Measurements from ENCODE around the gene TRIM67.
"Not testable (repeated sequence)": the region's sequence is repeated elsewhere in the genome, so short reads cannot be mapped to it uniquely, and the experiment has no call there.

The TRIM67 gene
- 0 reads per million in 2 donors for total RNA-seq

DNA sequence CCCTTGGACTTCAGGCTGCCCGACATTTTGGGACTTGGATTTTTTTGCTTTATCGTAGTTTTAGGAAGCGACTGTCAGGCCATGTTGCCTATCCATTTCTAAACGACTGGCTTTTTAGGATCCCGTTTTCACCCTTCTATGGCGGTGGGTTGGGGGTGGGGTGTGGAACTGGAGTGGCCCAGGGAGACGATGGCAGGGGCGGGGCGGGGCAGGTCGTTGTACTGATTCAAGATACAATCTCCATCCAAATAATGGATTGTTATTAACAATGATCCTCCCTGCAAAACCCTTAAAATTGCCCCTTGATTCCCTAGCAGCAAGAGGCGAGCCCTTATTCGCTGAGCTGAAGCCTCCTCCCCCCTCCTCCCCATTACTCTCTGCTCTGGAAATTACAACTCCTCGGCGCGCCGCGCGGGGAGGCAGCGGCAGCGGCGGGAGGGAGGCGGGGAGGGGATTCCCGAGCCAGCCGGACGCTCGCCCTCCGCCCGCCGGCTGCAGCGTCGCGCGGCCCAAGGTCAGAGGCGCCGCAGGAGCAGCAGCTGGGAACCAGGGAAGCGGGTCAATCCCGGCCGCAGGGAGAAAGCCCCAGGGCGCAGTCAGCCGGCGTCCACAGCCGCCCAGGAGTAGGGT is at the start of gene TRIM67:
TSS of gene TRIM67 (plus strand) at position 392 of the 630 bp plus-strand sequence. CDS start 912 bp downstream, outside the sequence.
- DNase-seq, result no peak

DNA sequence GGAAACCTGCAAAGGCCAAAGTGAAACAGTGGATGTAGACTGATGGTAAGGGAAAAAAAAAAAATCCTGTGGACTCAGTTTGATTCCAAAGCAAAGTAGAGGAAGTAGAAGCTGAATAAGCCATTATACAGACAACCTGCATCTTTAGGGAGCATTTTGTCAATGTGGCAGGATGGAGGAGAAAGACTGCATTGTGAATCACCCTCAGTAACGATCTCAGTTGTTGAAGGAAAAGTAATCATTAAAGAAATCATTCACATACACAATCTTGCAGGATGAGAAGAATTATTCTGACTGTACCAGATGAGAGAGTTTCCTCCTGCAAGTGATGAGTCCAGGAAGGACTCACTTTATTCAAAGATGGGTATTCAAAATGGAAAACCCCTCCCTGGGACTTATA is 45.1 kb upstream of the TRIM67 start:
- DNase-seq, result no peak

DNA sequence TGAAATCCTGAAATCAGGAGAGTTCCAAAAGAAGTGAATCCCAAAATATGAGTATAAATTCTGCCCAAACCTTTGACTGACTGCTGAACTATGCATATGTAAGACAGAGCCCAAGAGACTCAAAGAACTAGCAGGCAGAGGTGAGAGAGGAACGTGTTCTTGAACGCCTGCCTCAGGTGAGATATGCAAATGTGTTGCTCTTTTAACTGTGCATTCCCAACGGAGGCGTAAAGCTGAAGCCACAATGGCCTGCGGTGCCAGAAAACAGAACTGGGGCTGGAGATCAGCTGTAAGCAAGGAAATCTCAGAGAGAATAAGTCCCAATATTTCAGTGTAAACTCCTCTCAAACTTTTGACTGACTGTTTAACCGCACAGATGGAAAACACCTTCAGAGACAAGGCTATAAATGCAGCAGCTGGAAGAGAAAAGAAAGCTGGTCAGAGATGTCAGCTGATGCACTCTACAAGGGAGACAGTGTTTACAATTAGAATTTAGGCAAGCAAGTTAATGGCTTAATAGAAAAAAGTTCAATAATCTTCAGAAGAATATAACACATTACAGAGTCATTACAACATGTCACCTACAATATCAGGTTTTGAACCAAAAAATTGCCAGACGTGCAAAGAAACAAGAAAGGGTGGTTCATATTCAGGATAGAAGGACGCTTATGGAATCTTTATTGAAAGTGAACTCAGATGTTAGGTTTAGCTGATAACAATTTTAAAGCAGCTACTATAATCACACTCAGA is 43.0 kb upstream of the TRIM67 start:
- DNase-seq, result no peak

DNA sequence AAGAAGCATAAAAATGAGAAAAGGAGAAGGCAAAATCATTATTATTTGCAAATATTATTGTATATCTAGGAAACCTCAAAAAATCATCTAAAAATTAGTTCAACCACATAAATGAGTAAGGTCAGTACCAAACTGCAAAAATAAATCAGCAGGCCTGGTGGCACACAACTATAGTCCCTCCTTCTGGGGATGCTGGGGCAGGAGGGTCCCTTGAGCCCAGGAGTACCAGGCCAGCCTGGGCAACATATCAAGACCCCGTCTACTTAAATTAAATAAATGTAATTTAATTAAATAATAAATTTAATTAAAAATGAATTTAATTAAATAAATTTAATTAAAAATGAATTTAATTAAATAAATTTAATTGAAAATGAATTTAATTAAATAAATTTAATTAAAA is 40.3 kb upstream of the TRIM67 start:
- no peak for DNase-seq

DNA sequence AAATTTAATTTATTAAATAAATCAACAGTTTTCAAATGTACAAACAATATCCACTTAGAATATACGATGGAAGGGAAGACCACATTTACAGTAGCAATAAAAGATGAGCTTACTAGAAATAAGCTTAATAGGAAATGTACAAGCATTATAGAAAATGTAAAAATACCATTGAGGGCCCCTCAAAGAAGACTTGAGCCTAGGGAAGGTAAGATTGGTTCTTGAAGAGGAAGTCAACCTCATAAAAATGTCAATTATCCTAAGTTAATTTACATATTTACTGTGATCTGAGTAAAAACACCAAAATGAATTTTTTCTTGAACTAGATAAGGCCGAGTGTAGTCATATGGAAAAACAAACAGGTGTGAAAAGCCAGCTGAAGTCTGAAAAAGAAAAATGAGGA is 39.7 kb upstream of the TRIM67 start:
- DNase-seq, result no peak

DNA sequence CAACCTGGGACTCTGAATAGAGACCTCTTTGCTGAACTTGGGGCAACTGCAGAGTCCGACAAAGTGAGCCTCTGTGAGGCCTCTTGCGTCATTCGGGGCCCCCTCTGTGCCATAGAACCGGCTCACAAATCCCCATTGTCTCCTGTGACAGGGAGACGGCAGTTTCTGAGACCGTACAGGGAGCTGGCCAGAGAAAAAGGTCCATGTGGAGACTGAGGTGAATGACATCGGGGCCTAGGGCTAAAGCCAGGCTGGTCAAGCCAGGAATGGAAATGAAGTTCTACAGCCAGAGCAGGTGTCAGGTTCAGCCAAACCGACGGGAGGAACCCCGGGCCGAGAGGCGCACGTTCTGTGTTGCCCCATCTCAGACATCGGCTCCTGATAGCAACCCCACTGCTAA is 37.1 kb upstream of the TRIM67 start:
- no peak for DNase-seq

DNA sequence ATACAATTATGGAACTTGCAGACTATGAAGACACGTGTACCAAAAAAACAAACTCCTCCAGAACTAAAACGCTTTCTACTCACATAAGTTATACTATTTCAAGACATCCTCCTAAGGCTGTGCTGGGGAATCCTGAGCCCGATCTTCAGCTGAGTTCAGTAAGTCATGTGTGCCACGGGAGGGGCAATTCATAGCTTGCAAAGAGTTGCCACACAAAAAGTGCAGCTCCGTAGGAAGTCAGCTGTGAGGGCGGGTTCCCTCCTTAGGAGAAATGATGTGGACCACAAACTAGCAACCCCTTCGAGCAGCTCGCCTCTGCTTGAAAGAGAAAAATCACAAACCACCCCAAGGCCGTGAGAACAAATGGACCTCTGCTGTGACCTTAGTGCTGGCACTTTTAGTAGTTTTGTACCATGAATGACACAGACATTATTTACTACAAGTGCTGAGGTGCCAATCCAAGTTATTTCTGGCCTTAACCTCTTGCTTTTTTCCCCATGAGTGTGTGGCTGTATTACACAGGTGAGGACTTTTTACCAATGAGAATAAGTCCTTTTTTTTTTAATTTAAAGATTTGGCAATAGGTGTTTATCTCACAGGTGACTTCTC is 35.8 kb upstream of the TRIM67 start:
- DNase-seq, result no peak

DNA sequence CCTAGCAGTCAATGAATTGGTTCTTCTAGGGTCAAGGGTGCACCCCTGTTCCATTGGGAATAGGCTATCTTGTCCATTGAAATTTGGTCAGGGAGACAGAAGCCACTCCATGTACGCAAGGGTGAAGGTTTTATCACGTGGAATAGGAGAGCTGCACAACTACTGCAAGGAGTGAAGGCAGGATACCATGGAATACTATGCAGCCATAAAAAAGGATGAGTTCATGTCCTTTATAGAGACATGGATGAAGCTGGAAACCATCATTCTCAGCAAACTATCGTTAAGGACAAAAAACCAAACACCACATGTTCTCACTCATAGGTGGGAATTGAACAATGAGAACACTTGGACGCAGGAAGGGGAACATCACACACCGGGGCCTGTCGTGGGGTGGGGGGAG is 34.8 kb upstream of the TRIM67 start:
- DNase-seq, result not testable (repeated sequence)

DNA sequence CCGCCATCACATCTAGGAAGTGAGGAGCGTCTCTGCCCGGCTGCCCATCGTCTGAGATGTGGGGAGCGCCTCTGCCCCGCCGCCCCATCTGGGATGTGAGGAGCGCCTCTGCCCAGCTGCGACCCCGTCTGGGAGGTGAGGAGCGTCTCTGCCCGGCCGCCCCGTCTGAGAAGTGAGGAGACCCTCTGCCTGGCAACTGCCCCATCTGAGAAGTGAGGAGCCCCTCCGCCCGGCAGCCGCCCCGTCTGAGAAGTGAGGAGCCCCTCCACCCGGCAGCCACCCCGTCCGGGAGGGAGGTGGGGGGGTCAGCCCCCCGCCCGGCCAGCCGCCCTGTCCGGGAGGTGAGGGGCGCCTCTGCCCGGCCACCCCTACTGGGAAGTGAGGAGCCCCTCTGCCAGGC is 33.4 kb upstream of the TRIM67 start:
- not testable (repeated sequence) for DNase-seq

DNA sequence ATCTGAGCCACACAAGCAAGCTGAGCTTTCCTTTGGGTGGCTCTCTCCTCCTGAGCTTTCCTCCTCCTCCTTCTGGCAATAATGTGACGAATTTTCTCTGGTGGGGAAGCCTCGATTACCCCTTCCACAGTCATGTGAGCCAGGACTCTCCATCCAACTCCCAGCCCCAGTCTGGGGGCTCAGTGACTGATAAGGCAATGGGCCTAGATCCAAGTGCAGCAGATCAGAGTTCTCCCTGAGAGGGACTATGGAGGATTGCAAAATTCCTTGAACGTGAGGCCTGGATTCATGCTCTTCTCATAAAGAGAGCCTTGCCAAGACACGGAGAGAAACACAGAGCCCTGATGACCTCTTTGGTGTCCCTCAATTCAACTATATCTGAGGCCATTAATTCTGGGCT is 31.3 kb upstream of the TRIM67 start:
- no peak for DNase-seq

DNA sequence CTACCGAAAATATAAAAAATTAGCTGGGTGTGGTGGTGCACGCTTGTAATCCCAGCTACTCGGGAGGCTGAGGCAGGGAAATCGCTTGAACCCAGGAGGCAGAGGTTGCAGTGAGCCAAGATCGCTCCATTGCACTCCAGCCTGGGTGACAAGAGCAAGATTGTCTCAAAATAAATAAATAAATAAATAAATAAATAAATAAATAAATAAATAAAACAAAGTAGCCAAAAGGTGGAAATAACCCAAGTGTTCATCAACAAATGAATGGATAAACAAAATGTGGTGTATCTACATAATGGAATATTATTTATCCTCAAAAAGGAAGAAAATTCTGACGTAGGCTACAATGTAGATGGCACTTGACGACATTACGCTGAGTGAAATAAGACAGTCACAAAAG is 29.3 kb upstream of the TRIM67 start:
- DNase-seq, result not testable (repeated sequence)

DNA sequence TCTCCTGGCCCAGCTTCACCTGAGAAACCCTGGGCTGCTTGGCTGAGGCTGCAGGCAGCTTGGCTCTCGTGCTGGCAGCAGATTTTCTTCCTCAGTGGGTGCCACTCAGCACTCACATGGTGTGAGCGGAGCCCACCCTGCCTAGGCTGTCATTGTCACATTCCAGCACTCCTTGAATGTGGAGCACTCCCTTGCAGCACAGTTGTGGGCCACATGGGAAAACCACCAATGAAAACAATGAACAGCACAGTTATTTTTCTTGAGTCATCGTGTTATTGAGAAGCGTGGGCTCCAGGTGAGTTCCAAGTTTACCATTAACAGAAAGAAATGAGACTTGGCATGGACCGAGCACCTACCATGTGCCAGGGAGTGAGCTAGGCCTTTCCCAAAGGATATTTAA is 27.2 kb upstream of the TRIM67 start:
- DNase-seq, result no peak

DNA sequence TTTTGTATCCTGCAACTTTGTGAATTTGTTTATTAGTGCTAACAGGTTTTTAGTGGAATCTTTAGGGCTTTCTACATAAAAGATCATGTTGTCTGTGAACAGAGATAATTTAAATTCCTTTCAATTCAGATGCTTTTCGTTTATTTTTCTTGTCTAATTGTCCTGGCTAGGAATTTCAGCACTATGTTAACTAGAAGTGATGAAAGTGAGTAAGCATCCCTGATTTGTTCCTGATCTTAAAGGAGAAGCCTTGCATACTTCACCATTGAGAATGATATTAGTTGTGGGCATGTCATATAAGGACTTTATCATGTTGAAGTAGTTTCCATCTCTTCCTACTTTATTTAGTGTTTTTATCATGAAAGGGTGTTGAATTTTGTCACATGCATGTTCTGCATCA is 23.6 kb upstream of the TRIM67 start:
- no peak for DNase-seq

DNA sequence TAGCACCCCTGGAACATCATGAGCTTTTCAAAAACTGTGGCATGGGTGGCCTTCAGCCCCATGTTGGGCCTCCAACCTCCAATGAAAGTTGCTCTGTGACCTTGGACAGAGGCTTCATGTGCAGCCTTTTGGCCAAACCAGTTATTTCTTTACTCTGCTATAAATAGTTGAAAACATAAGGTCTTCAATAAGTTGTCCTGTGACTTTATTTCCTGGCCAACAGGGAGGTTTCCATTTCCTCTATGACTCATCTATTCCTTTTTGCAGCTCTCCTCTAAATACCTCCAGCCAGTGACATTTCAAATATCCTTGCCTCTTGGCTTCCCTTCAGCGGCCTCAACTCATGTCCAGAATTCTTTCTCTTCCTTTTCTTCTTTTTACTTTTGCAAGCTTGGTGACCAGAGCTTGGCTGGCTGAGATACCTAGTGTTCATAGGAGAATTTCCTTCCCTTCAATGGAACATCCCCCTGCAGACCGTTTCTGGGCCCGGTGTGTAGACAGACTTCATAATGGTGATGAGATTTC is 22.7 kb upstream of the TRIM67 start:
- DNase-seq, result no peak

DNA sequence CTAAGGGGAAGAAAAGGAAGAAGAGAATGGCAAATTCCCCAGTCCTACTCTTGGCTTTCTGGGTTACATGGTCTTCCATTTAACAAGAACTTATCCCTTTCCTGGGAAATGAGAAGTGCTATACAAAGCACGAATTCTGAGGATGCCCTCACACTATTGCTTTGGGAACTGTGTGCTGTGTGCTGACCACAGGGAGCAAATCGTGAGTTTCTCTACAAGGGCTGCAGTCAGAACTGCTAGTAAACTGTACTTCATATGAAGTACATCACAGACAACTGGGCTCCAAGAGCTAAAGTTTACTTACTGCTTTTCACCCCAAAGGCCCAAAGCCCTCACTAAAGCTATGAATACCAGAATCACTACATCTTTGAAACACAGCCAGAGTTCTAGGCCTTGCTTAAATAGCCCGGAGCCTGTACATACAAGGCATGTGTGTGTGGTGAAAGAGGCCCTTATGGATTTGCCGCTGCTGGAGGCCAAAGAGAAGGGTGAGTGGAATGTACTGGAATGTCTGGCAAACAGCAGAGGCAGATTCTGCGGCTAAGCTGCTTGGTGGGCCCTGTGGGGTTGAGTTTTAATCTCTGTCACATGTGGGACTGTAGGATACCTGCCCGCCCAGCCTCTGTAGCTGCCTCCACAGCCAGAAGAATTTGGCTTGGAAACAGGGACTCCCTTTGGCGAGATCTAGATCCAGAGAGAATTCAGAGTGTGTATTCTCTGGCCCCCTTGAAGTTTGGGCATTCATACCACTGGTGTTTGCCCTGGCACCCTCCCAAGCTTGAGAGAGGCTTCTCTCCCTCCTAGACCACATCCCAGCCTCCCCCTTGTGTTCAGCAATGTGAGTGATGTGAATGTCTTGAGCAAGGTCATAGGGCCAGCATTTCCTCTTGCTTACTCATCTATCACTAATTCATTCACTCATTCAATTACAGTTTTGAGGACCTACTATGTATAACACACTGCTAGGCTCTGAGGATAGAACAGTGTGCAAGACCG is 21.9 kb upstream of the TRIM67 start:
- no peak for DNase-seq

DNA sequence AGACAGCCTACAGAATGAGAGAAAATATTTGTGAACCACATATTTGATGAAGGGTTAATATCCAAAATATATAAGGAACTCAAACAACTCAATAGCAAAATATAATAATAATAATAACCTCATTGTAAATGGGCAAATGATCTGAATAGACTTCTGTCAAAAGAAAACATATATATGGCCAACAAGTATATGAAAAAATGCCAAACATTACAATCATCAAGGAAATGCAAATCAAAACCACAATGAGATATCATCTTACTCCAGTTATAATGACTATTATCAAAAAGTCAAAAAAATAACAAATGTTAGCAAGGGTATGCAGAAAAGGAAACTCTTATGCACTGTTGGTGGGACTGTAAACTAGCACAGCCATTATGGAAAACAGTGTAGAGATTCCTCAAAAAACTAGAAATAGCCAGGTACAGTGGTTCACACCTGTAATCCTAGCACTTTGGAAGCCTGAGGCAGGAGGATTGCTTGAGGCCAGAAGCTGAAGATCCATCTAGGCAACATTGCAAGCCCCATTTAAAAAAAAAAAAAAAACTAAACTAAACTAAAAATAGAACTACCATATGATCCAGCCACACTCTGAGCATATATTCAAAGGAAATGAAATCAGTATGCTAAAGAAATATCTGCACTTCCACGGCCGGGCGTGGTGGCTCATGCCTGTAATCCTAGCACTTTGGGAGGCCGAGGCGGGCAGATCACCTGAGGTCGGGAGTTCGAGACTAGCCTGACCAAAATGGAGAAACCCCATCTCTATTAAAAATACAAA is 17.3 kb upstream of the TRIM67 start:
- no peak for DNase-seq

DNA sequence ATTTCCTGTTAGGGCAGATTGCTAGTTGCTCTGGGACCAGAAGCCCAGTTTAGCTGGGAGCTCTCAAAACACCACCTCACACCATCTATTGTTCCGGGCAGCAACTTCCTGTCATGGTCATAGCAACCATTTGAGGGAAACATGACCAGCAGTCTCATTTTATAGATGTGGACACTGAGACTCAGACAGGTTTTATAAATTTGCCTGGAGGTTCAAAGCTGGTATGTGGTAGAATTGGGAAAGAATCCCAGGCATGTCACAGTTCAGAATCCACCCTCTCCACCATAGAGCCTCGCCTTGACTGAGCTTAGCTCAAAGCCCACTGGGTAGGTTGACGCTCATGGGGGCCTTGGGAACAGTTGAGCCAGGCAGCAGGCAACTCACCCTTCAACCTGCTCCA is 14.0 kb upstream of the TRIM67 start:
- DNase-seq, result no peak

DNA sequence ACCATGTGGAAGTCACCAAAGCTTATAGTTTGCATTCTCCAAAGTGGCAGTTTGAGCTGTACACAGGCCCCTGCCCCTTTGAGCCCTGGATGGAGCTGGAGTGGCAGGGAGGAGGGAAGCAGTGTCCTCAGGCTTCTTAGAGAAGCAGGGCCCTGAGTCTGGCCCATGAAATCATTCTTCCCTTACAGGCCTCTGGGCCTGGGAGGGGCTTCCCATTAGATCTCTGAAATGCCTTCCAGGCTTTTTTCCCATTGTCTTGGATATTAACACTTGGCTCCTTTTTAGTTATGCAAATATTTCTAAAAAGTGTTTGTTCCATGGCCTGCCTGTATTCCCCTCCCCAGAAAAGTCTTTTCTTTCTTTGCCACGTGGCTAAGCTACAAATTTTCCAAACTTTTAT is 10.0 kb upstream of the TRIM67 start:
- DNase-seq, result no peak

DNA sequence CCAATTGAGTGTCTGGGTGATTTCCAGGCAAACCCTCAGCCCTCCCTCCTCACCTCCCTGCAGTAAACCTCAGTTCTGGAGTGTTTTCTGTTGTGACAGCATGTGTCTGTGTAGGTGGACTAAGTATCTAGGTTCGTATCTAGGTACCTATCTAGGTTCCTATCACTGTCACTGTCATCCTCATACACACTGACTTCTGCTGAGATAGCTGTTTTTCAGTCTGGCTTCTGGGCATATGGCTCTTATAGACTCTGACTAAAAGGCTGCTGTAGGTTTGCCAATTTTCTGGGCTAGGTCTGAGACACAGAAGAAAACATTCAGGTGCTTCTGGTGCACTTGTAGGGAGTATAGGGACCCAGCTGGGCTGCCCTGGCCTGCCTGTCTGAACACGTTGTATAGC is 8.1 kb upstream of the TRIM67 start:
- DNase-seq, result no peak

DNA sequence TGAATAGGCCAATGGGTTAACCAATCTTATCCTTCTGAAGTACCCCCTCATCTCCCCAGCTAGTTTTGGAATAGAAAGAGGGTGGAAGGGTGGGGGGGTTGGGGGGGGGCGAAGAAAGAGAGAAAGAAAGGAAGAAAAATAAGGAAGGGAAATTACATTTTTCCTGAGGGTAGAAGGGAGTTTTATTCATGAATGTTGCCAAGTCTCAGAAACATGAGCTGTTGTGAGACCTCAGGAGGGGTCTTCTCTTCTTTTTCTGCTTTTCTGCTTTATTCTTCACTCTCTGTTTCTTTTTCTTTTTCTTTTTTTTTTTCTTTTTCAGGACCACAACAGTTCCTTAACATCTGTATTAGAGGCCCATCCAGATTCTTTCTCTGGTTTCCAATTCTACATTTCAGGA is 6.0 kb upstream of the TRIM67 start:
- no peak for DNase-seq

DNA sequence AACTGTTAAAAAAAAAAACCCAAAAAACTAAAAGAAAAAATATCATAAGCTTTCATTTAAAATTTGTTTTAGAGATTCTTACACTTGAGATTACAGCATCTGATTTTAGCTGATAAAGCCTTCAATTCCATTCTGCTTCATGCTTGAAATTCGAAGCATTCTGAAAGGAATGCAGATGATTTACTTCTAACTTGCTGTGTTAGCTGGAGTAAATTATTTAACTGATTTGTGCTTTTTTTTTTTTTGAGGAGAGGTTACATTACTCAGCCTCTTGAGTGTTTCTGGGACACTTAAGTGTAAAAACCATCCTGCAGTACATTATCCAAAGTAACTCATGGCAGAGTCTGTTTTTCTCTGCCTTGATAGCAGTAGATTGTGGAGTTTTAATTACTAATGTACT is 4.5 kb upstream of the TRIM67 start:
- DNase-seq, result no peak

DNA sequence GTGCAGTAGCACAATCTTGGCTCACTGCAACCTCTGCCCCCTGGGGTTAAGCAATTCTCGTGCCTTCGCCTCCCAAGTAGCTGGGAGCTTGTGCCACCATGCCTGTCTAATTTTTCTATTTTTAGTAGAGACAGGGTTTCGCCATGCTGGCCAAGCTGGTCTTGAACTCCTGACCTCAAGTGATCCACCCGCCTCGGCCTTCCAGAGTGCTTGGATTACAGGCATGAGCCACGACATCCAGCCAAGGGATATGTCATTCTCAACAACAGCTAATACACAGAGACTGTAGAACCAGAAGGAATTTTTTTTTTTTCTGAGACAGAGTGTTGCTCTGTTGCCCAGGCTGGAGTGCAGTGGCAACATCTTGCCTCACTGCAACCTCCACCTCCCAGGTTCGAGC is 3.7 kb upstream of the TRIM67 start:
- DNase-seq, result not testable (repeated sequence)

Measured in activated gamma-delta T cell (primary cell).